Measurements from ENCODE around the gene ACAN.

The ACAN gene

GRCh38 chr15:88792342-88793282 is 10.6 kb upstream of the ACAN start:
- H3K4me3 ChIP-seq (replicated peaks; ENCODE audit: low read depth, low read length): no peak overlapping the region
- H3K36me3 ChIP-seq (ENCODE audit: control insufficient read depth, insufficient read depth, low read length): no peaks in the 10 kb centered on the region
- TF ChIP-seq CTCF (IDR thresholded peaks at IDR 0.05; ENCODE audit: insufficient read depth, low read length, poor library complexity, severe bottlenecking): no peak
- peaks cover 2% of the 10 kb centered on the region for H3K27me3 ChIP-seq (replicated peaks; ENCODE audit: control insufficient read depth, insufficient read depth, low read length)
- no peak for DNase-seq (ENCODE audit: extremely low read depth, insufficient read length)

- TF ChIP-seq CTCF (IDR thresholded peaks at IDR 0.05; ENCODE audit: insufficient read depth, low read length, poor library complexity, severe bottlenecking): no peak
- Histone ChIP-seq H3K27me3 (replicated peaks; ENCODE audit: control insufficient read depth, insufficient read depth, low read length) (no peaks in the 10 kb centered on the region; the same call in none of the 2 replicates), H3K4me3 (replicated peaks; ENCODE audit: low read depth, low read length) (no peak overlapping the region), H3K36me3 (ENCODE audit: control insufficient read depth, insufficient read depth, low read length) (no peaks in the 10 kb centered on the region)
- DNase-seq (ENCODE audit: extremely low read depth, insufficient read length): no peak
These were observed 9.2 kb upstream of the ACAN start for GRCh38 chr15:88794001-88794400.

- H3K4me3 ChIP-seq (replicated peaks; ENCODE audit: low read depth, low read length): no peak overlapping the region
- no peak for TF ChIP-seq CTCF (IDR thresholded peaks at IDR 0.05; ENCODE audit: insufficient read depth, low read length, poor library complexity, severe bottlenecking)
- no peaks in the 10 kb centered on the region; the same call in 1 of the 2 replicates for H3K27me3 ChIP-seq (replicated peaks; ENCODE audit: control insufficient read depth, insufficient read depth, low read length)
These were observed 5.4 kb upstream of the ACAN start for GRCh38 chr15:88797663-88798339.

GRCh38 chr15:88799341-88799740 is 3.9 kb upstream of the ACAN start:
- no peaks in the 10 kb centered on the region; the same call in none of the 2 replicates for H3K27me3 ChIP-seq (replicated peaks; ENCODE audit: control insufficient read depth, insufficient read depth, low read length)
- TF ChIP-seq CTCF (IDR thresholded peaks at IDR 0.05; ENCODE audit: insufficient read depth, low read length, poor library complexity, severe bottlenecking): no peak
- DNase-seq (ENCODE audit: extremely low read depth, insufficient read length): no peak

More at GRCh38 chr15:88797663-88798339, 5.4 kb upstream of the ACAN start:
- H3K36me3 ChIP-seq (ENCODE audit: control insufficient read depth, insufficient read depth, low read length): no peaks in the 10 kb centered on the region
- DNase-seq (ENCODE audit: extremely low read depth, insufficient read length): no peak

GRCh38 chr15:88800026-88800425 is 3.2 kb upstream of the ACAN start:
- H3K36me3 ChIP-seq (ENCODE audit: control insufficient read depth, insufficient read depth, low read length): no peaks in the 10 kb centered on the region
- no peaks in the 10 kb centered on the region; the same call in none of the 2 replicates for H3K27me3 ChIP-seq (replicated peaks; ENCODE audit: control insufficient read depth, insufficient read depth, low read length)
- TF ChIP-seq CTCF (IDR thresholded peaks at IDR 0.05; ENCODE audit: insufficient read depth, low read length, poor library complexity, severe bottlenecking): no peak
- no peak for DNase-seq (ENCODE audit: extremely low read depth, insufficient read length)
- no peak overlapping the region for H3K4me3 ChIP-seq (replicated peaks; ENCODE audit: low read depth, low read length)

More at GRCh38 chr15:88799341-88799740, 3.9 kb upstream of the ACAN start:
- Histone ChIP-seq H3K36me3 (ENCODE audit: control insufficient read depth, insufficient read depth, low read length) (no peaks in the 10 kb centered on the region), H3K4me3 (replicated peaks; ENCODE audit: low read depth, low read length) (no peak overlapping the region)

Measured in GM06990 (cell line).